HEK293 (cell line): ENCODE data around the gene CDK6.

ENCODE experiments used
- CTCF ChIA-PET: fragments of 350-600 bp; formaldehyde crosslinking; extraction: SDS; loops from one replicate; lab custom pipeline; 2021; ENCODE audit warnings: antibody characterized with exemption; lab: Yijun Ruan, JAX
- POLR2A ChIA-PET: fragments of 300-600 bp; formaldehyde crosslinking; extraction: SDS; loops from one replicate; lab custom pipeline; 2020; ENCODE audit warnings: antibody characterized with exemption, inconsistent platforms; lab: Yijun Ruan, JAX
- H3K27ac ChIP-seq: fragments of 200-500 bp; sonication (Bioruptor generic); 2 replicates; pipeline ENCODE4 v1.5.1; 2014; ENCODE audit warnings: low read depth, low read length, control low read depth, inconsistent platforms; ENCODE audit errors: extremely low read depth
- H3K36me3 ChIP-seq, 2 experiments: fragments of 200-500 bp in 1 of 2; sonication (Bioruptor generic) in 1 of 2; 1 replicate in 1 of 2; 2 replicates in 1 of 2; pipeline ENCODE4 v1.5.1; 2014 to 2017; ENCODE audit warnings: inconsistent platforms in 2 of 2, low read length in 2 of 2; ENCODE audit not compliant: control insufficient read depth in 2 of 2, insufficient read depth in 1 of 2
- H3K4me1 ChIP-seq: fragments of 200-500 bp; sonication (Bioruptor generic); 2 replicates; pipeline ENCODE4 v1.5.1; 2014; ENCODE audit warnings: mild to moderate bottlenecking, low read length, inconsistent platforms; ENCODE audit not compliant: control insufficient read depth, insufficient read depth
- H3K4me3 ChIP-seq: 2 replicates; pipeline ENCODE4 v1.5.1; 2011; ENCODE audit warnings: low read depth, mild to moderate bottlenecking, control low read depth, low read length, moderate library complexity
- H3K9me3 ChIP-seq: fragments of 200-500 bp; sonication (Bioruptor generic); 2 replicates; pipeline ENCODE4 v1.5.1; 2014; ENCODE audit warnings: low read depth, low read length, inconsistent platforms; ENCODE audit not compliant: control insufficient read depth, insufficient read depth
- BCL11A ChIP-seq: fragments of 450-650 bp; formaldehyde crosslinking; IDR thresholded peaks from 2 replicates; pipeline ENCODE4 v1.5.1; 2016; ENCODE audit warnings: low read depth, missing biosample characterization, missing genetic modification characterization
- GLIS2 ChIP-seq: fragments of 450-650 bp; formaldehyde crosslinking; IDR thresholded peaks from 2 replicates; pipeline ENCODE4 v1.5.1; 2016; ENCODE audit warnings: missing biosample characterization, missing genetic modification characterization
- HOXD13 ChIP-seq: sonication (generic); formaldehyde crosslinking; IDR thresholded peaks from 2 replicates; pipeline ENCODE4 v1.8.0; 2022; ENCODE audit warnings: missing genetic modification reagents, borderline replicate concordance
- KLF7 ChIP-seq: fragments of 450-650 bp; formaldehyde crosslinking; IDR thresholded peaks from 2 replicates; pipeline ENCODE4 v1.5.1; 2016; ENCODE audit warnings: missing biosample characterization, missing genetic modification characterization, borderline replicate concordance
- MYNN ChIP-seq: fragments of 450-650 bp; formaldehyde crosslinking; IDR thresholded peaks from 2 replicates; pipeline ENCODE4 v1.5.1; 2016; ENCODE audit warnings: missing biosample characterization, missing genetic modification characterization, borderline replicate concordance
- MZF1 ChIP-seq: fragments of 450-650 bp; formaldehyde crosslinking; IDR thresholded peaks from 2 replicates; pipeline ENCODE4 v1.5.1; 2017; ENCODE audit warnings: missing biosample characterization, missing genetic modification characterization, borderline replicate concordance
- PRDM1 ChIP-seq: fragments of 450-650 bp; formaldehyde crosslinking; IDR thresholded peaks from 2 replicates; pipeline ENCODE4; 2016; ENCODE audit warnings: missing biosample characterization, missing genetic modification characterization
- REPIN1 ChIP-seq: fragments of 450-650 bp; formaldehyde crosslinking; IDR thresholded peaks from 2 replicates; pipeline ENCODE4 v1.5.1; 2017; ENCODE audit warnings: missing biosample characterization, missing genetic modification characterization, low read depth
- SP2 ChIP-seq: fragments of 450-650 bp; formaldehyde crosslinking; IDR thresholded peaks from 2 replicates; pipeline ENCODE4 v1.5.1; 2016; ENCODE audit warnings: missing biosample characterization, missing genetic modification characterization
- TCF7L2 ChIP-seq: IDR thresholded peaks from 2 replicates; pipeline ENCODE4 v1.6.1; 2011; ENCODE audit warnings: low read depth, mild to moderate bottlenecking, inconsistent platforms, low read length, moderate library complexity, borderline replicate concordance
- ZBTB17 ChIP-seq: fragments of 450-650 bp; formaldehyde crosslinking; IDR thresholded peaks from 2 replicates; pipeline ENCODE4 v1.5.1; 2016; ENCODE audit warnings: missing biosample characterization, missing genetic modification characterization
- ZBTB7A ChIP-seq: fragments of 450-650 bp; formaldehyde crosslinking; IDR thresholded peaks from 2 replicates; pipeline ENCODE4 v1.5.1; 2016; ENCODE audit warnings: low read depth, missing biosample characterization, missing genetic modification characterization
- ZEB2 ChIP-seq: fragments of 450-650 bp; formaldehyde crosslinking; IDR thresholded peaks from 2 replicates; pipeline ENCODE4 v1.5.1; 2016; ENCODE audit warnings: missing biosample characterization, missing genetic modification characterization
- ZFHX2 ChIP-seq: fragments of 450-650 bp; formaldehyde crosslinking; conservative IDR thresholded peaks from 2 replicates; pipeline ENCODE4 v1.5.1; 2016; ENCODE audit warnings: missing biosample characterization, missing genetic modification characterization
- ZNF2 ChIP-seq: fragments of 450-650 bp; formaldehyde crosslinking; IDR thresholded peaks from 2 replicates; pipeline ENCODE4 v1.5.1; 2016; ENCODE audit warnings: missing biosample characterization, missing genetic modification characterization
- ZNF202 ChIP-seq: fragments of 450-650 bp; formaldehyde crosslinking; IDR thresholded peaks from 2 replicates; pipeline ENCODE4 v1.5.1; 2016; ENCODE audit warnings: missing biosample characterization, missing genetic modification characterization, borderline replicate concordance
- ZNF221 ChIP-seq: fragments of 450-650 bp; formaldehyde crosslinking; IDR thresholded peaks from 2 replicates; pipeline ENCODE4 v1.5.1; 2017; ENCODE audit warnings: missing biosample characterization, missing genetic modification characterization, borderline replicate concordance
- ZNF223 ChIP-seq: fragments of 450-650 bp; formaldehyde crosslinking; IDR thresholded peaks from 2 replicates; pipeline ENCODE4 v1.5.1; 2016; ENCODE audit warnings: missing biosample characterization, missing genetic modification characterization
- ZNF24 ChIP-seq: fragments of 450-650 bp; formaldehyde crosslinking; IDR thresholded peaks from 2 replicates; pipeline ENCODE4 v1.5.1; 2016; ENCODE audit warnings: missing biosample characterization, missing genetic modification characterization
- ZNF335 ChIP-seq: fragments of 450-650 bp; formaldehyde crosslinking; conservative IDR thresholded peaks from 2 replicates; pipeline ENCODE4 v1.5.1; 2016; ENCODE audit warnings: missing biosample characterization, missing genetic modification characterization
- ZNF350 ChIP-seq: fragments of 450-650 bp; formaldehyde crosslinking; IDR thresholded peaks from 2 replicates; pipeline ENCODE4 v1.5.0; 2017; ENCODE audit warnings: missing biosample characterization, mild to moderate bottlenecking, missing genetic modification characterization
- ZNF37A ChIP-seq: fragments of 450-650 bp; IDR thresholded peaks from 2 replicates; pipeline ENCODE4 v1.5.1; 2018; ENCODE audit warnings: missing biosample characterization, missing genetic modification characterization
- ZNF571 ChIP-seq: fragments of 450-650 bp; formaldehyde crosslinking; IDR thresholded peaks from 2 replicates; pipeline ENCODE4 v1.5.0; 2017; ENCODE audit warnings: missing biosample characterization, missing genetic modification characterization
- ZNF585B ChIP-seq: fragments of 450-650 bp; formaldehyde crosslinking; IDR thresholded peaks from 2 replicates; pipeline ENCODE4 v1.5.1; 2016; ENCODE audit warnings: missing biosample characterization, missing genetic modification characterization
- ZNF626 ChIP-seq: fragments of 450-650 bp; sonication (Bioruptor Pico); formaldehyde crosslinking; IDR thresholded peaks from 2 replicates; pipeline ENCODE4 v1.5.1; 2018; ENCODE audit warnings: missing biosample characterization, missing genetic modification characterization, inconsistent platforms
- ZNF654 ChIP-seq: fragments of 450-650 bp; formaldehyde crosslinking; IDR thresholded peaks from 2 replicates; pipeline ENCODE4 v1.5.1; 2016; ENCODE audit warnings: low read depth, missing biosample characterization, missing genetic modification characterization
- ZNF768 ChIP-seq: fragments of 450-650 bp; formaldehyde crosslinking; IDR thresholded peaks from 2 replicates; pipeline ENCODE4 v1.5.1; 2018; ENCODE audit warnings: missing biosample characterization, mild to moderate bottlenecking, missing genetic modification characterization
- ZSCAN30 ChIP-seq: fragments of 450-650 bp; IDR thresholded peaks from 2 replicates; pipeline ENCODE4 v1.5.1; 2018; ENCODE audit warnings: missing biosample characterization, mild to moderate bottlenecking, missing genetic modification characterization, moderate library complexity
- TF ChIP-seq, protein P1 (sequence below): fragments of 450-650 bp; formaldehyde crosslinking; IDR thresholded peaks from 2 replicates; pipeline ENCODE4; 2016; ENCODE audit warnings: missing biosample characterization, missing genetic modification characterization
- TF ChIP-seq, protein P2 (sequence below): fragments of 450-650 bp; formaldehyde crosslinking; IDR thresholded peaks from 2 replicates; pipeline ENCODE4 v1.5.1; 2017; ENCODE audit warnings: missing biosample characterization, missing genetic modification characterization
- TF ChIP-seq, protein P3 (sequence below): fragments of 450-650 bp; formaldehyde crosslinking; IDR thresholded peaks from 2 replicates; pipeline ENCODE4 v1.5.0; 2017; ENCODE audit warnings: missing biosample characterization, missing genetic modification characterization, borderline replicate concordance
- TF ChIP-seq, protein P4 (sequence below): fragments of 450-650 bp; formaldehyde crosslinking; IDR thresholded peaks from 2 replicates; pipeline ENCODE4 v1.5.1; 2016; ENCODE audit warnings: missing biosample characterization, missing genetic modification characterization

Gene CDK6

DNA sequence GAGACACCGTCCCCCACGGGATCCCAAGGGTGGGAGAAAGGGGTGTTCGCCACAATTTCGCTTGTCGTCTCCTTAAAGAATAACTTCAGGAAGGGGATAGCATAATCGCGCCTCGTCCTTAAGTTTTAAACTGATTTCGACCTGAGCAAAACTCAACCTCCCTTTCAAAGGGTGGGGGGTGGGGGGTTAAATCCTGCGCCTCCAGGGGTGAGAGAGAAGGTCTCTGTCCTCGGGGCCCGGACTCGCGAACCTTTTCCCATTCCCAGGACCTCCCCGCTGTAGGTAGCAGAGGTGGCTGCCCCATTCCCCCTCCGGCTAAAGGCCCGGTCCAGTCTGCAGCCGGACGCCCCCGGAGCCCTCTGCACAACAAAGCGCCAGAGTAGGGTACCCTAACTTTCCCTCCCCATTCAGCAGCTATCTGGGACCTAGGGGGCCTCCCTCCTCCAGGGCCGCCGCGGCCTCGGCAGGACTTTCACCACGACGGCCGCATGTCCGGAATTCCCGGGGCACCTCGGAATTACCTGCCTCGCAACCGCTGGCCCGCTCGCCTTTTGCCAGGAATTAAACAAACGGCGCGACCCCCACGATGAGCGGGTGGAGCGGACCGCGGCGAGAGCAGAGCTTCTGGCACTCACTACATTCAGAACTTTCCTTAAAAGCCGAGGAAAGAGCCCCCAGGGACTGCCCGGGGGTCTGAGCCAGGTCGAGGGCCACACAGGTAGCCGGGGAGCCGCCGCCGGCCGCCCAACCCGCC, 1.7 kb downstream of the CDK6 start (continued):
- TF ChIP-seq GLIS2 (tag by site-specific recombination): 0 out of 2 replicates have a peak, but pooled peaks have one; percentile 6
- no peak for TF ChIP-seq ZNF585B (tag by site-specific recombination)
- TF ChIP-seq ZNF571 (tag by site-specific recombination): no peak
- no peak for TF ChIP-seq ZNF350 (tag by site-specific recombination)
- TF ChIP-seq, protein P1, sequence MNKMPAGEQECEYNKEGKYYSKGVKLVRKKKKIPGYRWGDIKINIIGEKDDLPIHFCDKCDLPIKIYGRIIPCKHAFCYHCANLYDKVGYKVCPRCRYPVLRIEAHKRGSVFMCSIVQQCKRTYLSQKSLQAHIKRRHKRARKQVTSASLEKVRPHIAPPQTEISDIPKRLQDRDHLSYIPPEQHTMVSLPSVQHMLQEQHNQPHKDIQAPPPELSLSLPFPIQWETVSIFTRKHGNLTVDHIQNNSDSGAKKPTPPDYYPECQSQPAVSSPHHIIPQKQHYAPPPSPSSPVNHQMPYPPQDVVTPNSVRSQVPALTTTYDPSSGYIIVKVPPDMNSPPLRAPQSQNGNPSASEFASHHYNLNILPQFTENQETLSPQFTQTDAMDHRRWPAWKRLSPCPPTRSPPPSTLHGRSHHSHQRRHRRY (tag by site-specific recombination): no peak
- no peak for TF ChIP-seq REPIN1
- no peak for TF ChIP-seq ZNF223 (tag by site-specific recombination)
- no peak for TF ChIP-seq ZSCAN30
- TF ChIP-seq, protein P2, sequence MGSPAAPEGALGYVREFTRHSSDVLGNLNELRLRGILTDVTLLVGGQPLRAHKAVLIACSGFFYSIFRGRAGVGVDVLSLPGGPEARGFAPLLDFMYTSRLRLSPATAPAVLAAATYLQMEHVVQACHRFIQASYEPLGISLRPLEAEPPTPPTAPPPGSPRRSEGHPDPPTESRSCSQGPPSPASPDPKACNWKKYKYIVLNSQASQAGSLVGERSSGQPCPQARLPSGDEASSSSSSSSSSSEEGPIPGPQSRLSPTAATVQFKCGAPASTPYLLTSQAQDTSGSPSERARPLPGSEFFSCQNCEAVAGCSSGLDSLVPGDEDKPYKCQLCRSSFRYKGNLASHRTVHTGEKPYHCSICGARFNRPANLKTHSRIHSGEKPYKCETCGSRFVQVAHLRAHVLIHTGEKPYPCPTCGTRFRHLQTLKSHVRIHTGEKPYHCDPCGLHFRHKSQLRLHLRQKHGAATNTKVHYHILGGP (tag by site-specific recombination): no peak
- TF ChIP-seq HOXD13 (CRISPR knock-in tag): no peak
- TF ChIP-seq ZBTB17 (tag by site-specific recombination): no peak
- no peak for TF ChIP-seq MZF1 (tag by site-specific recombination)
- no peak for TF ChIP-seq ZNF626
- TF ChIP-seq ZNF2 (tag by site-specific recombination): no peak
- no peak for TF ChIP-seq ZNF654 (tag by site-specific recombination)
- TF ChIP-seq PRDM1 (tag by site-specific recombination): no peak; the same call in 1 of the 2 replicates
- TF ChIP-seq ZNF221 (tag by site-specific recombination): no peak
- peak; percentile 6; the same call in 1 of the 2 replicates for TF ChIP-seq ZNF335
- no peak for TF ChIP-seq TCF7L2
- TF ChIP-seq ZBTB7A: no peak
- no peak for TF ChIP-seq ZFHX2
- TF ChIP-seq ZNF202 (tag by site-specific recombination): no peak
- TF ChIP-seq KLF7 (tag by site-specific recombination): no peak

DNA sequence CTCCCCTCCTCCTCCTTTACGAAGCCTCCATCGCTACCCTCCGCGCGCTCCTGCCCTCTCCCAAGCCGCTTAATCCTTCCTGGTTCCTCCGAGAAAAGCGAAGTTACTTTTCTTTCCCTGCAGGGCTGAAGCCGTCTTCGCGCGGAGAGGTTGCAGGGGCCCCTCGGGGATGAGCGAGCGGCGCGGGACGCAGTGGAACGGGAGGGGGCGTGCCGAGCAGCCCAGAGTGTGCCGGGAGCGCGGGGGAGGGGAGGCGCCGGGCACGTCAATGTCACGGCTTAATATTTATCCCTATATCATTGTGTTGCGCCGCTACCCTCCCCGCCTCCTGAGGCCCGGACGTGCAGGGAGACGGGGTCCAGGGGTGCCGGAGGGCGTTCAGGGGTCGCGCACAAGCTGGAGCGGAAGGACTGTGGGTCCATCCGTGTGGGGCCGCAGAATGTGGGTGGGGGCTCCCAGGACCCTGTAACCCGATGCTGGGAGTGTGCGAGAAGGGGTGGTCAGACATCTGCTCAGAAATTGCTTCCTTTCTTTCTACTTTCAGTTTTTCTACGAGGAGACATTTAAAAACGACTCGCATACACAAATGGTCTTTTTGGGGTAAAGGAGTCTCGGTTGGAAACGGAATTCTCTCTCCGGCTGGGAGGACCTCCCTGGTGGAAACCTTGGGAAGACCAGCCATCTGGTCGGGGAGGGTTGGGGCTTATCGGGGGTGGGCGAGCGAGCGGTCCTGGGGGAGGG, 2.4 kb downstream of the CDK6 start:
- Histone ChIP-seq H3K4me3 (peak overlapping the region; percentile 80), H3K4me1 (0 out of 2 replicates have a peak, but pooled peaks cover 7% of the 10 kb centered on the region), H3K9me3 (no peaks in the 10 kb centered on the region), H3K36me3 (peaks cover 0 to 6% of the 10 kb centered on the region in 2 experiments; a peak in 1 of 3 replicates), H3K27ac (peak overlapping the region; percentile 96)
- ChIA-PET POLR2A (interaction anchor here (1.4 kb wide), 1 partner anchor 139 kb away, joined by 6 read pairs; no protein-coding TSS in a partner anchor), CTCF (interaction anchor here (0.6 to 1.9 kb wide), 11 partner anchors 16 to 399 kb away, joined by 3 to 11 read pairs (median 3); no protein-coding TSS in a partner anchor)
- TF ChIP-seq ZNF24 (peak; percentile 49; the same call in 1 of the 2 replicates), ZEB2 (tag by site-specific recombination) (peak; percentile 81; the same call in 1 of the 2 replicates), BCL11A (tag by site-specific recombination) (peak; percentile 66; the same call in 1 of the 2 replicates), ZNF37A (tag by site-specific recombination) (no peak), PRDM1 (tag by site-specific recombination) (peak; percentile 4), SP2 (peak; percentile 61), ZNF768 (tag by site-specific recombination) (no peak), MYNN (tag by site-specific recombination) (no peak)
- TF ChIP-seq, protein P3, sequence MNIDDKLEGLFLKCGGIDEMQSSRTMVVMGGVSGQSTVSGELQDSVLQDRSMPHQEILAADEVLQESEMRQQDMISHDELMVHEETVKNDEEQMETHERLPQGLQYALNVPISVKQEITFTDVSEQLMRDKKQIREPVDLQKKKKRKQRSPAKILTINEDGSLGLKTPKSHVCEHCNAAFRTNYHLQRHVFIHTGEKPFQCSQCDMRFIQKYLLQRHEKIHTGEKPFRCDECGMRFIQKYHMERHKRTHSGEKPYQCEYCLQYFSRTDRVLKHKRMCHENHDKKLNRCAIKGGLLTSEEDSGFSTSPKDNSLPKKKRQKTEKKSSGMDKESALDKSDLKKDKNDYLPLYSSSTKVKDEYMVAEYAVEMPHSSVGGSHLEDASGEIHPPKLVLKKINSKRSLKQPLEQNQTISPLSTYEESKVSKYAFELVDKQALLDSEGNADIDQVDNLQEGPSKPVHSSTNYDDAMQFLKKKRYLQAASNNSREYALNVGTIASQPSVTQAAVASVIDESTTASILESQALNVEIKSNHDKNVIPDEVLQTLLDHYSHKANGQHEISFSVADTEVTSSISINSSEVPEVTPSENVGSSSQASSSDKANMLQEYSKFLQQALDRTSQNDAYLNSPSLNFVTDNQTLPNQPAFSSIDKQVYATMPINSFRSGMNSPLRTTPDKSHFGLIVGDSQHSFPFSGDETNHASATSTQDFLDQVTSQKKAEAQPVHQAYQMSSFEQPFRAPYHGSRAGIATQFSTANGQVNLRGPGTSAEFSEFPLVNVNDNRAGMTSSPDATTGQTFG (tag by site-specific recombination): no peak
- TF ChIP-seq, protein P4, sequence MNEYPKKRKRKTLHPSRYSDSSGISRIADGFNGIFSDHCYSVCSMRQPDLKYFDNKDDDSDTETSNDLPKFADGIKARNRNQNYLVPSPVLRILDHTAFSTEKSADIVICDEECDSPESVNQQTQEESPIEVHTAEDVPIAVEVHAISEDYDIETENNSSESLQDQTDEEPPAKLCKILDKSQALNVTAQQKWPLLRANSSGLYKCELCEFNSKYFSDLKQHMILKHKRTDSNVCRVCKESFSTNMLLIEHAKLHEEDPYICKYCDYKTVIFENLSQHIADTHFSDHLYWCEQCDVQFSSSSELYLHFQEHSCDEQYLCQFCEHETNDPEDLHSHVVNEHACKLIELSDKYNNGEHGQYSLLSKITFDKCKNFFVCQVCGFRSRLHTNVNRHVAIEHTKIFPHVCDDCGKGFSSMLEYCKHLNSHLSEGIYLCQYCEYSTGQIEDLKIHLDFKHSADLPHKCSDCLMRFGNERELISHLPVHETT (tag by site-specific recombination): no peak
